Fibroblast of lung (primary cell): ENCODE measurements around the gene LCNL1. TPM values are rescaled to one million over a fixed set of nuclear protein-coding genes. Genes with fewer than 3 reads are reported as not detected.

Experiments
- DNase-seq, 2 donors: peaks; one replicate each; pipeline versions ENCODE4 v3.0.0 to v3.0.0-alpha.2; 2010; ENCODE audit warnings: low read depth in 2 of 2
- H2AFZ ChIP-seq: 2 replicates; pipeline ENCODE4 v1.5.1; 2012; ENCODE audit warnings: low read length, control low read depth, inconsistent platforms
- H3K27ac ChIP-seq: 2 replicates; pipeline ENCODE4 v1.5.1; 2011; ENCODE audit warnings: low read length, control low read depth; ENCODE audit not compliant: insufficient read depth
- H3K27me3 ChIP-seq: 2 replicates; pipeline ENCODE4 v1.5.1; 2011; ENCODE audit warnings: mild to moderate bottlenecking, low read length; ENCODE audit not compliant: control insufficient read depth, insufficient read depth
- H3K36me3 ChIP-seq: 2 replicates; pipeline ENCODE4 v1.5.1; 2011; ENCODE audit warnings: low read length; ENCODE audit not compliant: control insufficient read depth, insufficient read depth
- H3K4me1 ChIP-seq: 2 replicates; pipeline ENCODE4 v1.5.1; 2011; ENCODE audit warnings: low read length; ENCODE audit not compliant: control insufficient read depth, insufficient read depth; ENCODE audit errors: extremely low read depth
- H3K4me2 ChIP-seq: 2 replicates; pipeline ENCODE4 v1.5.1; 2011; ENCODE audit warnings: low read length, control low read depth; ENCODE audit not compliant: insufficient read depth; ENCODE audit errors: extremely low read depth
- H3K4me3 ChIP-seq, 4 experiments: fragments of 200-600 bp in 1 of 4; sonication (generic) in 1 of 4; replicated peaks in 1 of 4; 2 replicates each; pipeline ENCODE4 v1.5.1; 2011 to 2016; ENCODE audit warnings: low read length in 4 of 4, low read depth in 3 of 4, mild to moderate bottlenecking in 3 of 4, control low read depth in 2 of 4, inconsistent platforms in 1 of 4, mixed read lengths in 1 of 4; ENCODE audit not compliant: insufficient read depth in 1 of 4; ENCODE audit errors: control extremely low read depth in 1 of 4
- H3K79me2 ChIP-seq: 2 replicates; pipeline ENCODE4 v1.5.1; 2012; ENCODE audit warnings: mild to moderate bottlenecking, low read length, inconsistent platforms; ENCODE audit not compliant: control insufficient read depth, insufficient read depth
- H3K9ac ChIP-seq: 2 replicates; pipeline ENCODE4 v1.5.1; 2011; ENCODE audit warnings: mild to moderate bottlenecking, low read length, control low read depth; ENCODE audit not compliant: insufficient read depth
- H3K9me3 ChIP-seq: 2 replicates; pipeline ENCODE4 v1.5.1; 2012; ENCODE audit warnings: low read depth, low read length; ENCODE audit not compliant: control insufficient read depth, insufficient read depth
- H4K20me1 ChIP-seq: 2 replicates; pipeline ENCODE4 v1.5.1; 2011; ENCODE audit warnings: low read length; ENCODE audit not compliant: control insufficient read depth, insufficient read depth; ENCODE audit errors: extremely low read depth
- CTCF ChIP-seq, 2 donors: IDR thresholded peaks in 1 of 2; conservative IDR thresholded peaks in 1 of 2; 1 replicate in 1 of 2; 2 replicates in 1 of 2; pipeline ENCODE4 v1.5.1; 2011 to 2012; ENCODE audit warnings: low read length in 2 of 2, control low read depth in 1 of 2, inconsistent platforms in 1 of 2, low read depth in 1 of 2, mild to moderate bottlenecking in 1 of 2
- EZH2 ChIP-seq: IDR thresholded peaks from 2 replicates; pipeline ENCODE4 v1.5.1; 2012; ENCODE audit warnings: low read length, control low read depth, mild to moderate bottlenecking; ENCODE audit errors: missing control alignments
- polyA plus RNA-seq, 2 donors: library from polyadenylated mRNA; depleted of rRNA in 1 of 2; stranded (reverse) in 1 of 2; unstranded in 1 of 2; fragments of >200 nt; gene quantifications; 2 replicates each; pipeline ENCODE4 v1.2.1, GENCODE V29; 2011 to 2012; ENCODE audit warnings: missing spikeins in 1 of 2
- total RNA-seq: library from RNA; depleted of rRNA; stranded (reverse); fragments of >200 nt; gene quantifications from 2 replicates; pipeline ENCODE4 v1.2.1, GENCODE V29; 2014

The LCNL1 gene
- total and polyA plus RNA-seq, 2 donors (not counting 1 experiment from before 2014, with no cell fraction given), result 1.4 to 6.3 TPM

GRCh38 chr9:136939996-136940525, 42.7 kb upstream of the LCNL1 start:
- no peaks in the 10 kb centered on the region for H3K27me3 ChIP-seq
- H3K36me3 ChIP-seq, result peaks cover 38% of the 10 kb centered on the region
- no peak overlapping the region for H3K27ac ChIP-seq
- H3K9me3 ChIP-seq, result no peaks in the 10 kb centered on the region
- peaks cover 23% of the 10 kb centered on the region for H3K79me2 ChIP-seq
- DNase-seq, result no peak
- H3K9ac ChIP-seq, result no peak overlapping the region
- H2AFZ ChIP-seq, result no peak overlapping the region
- no peak overlapping the region for H3K4me2 ChIP-seq
- no peak overlapping the region for H3K4me3 ChIP-seq
- no peaks in the 10 kb centered on the region for H4K20me1 ChIP-seq
- TF ChIP-seq EZH2, result no peak
- H3K4me1 ChIP-seq, result peaks cover 2% of the 10 kb centered on the region

GRCh38 chr9:136940526-136941230, 42.1 kb upstream of the LCNL1 start:
- Histone ChIP-seq H3K79me2 (peaks cover 23% of the 10 kb centered on the region), H3K9ac (no peak overlapping the region), H3K36me3 (peaks cover 38% of the 10 kb centered on the region), H3K27me3 (no peaks in the 10 kb centered on the region), H3K9me3 (no peaks in the 10 kb centered on the region), H3K4me2 (no peak overlapping the region), H3K27ac (no peak overlapping the region), H2AFZ (no peak overlapping the region), H4K20me1 (no peaks in the 10 kb centered on the region), H3K4me1 (peaks cover 2% of the 10 kb centered on the region), H3K4me3 (no peak overlapping the region)
- no peak for TF ChIP-seq CTCF (conservative IDR thresholded peaks at IDR 0.05 in 1 of 2, IDR thresholded peaks at IDR 0.05 in 1 of 2; ENCODE audit: low read depth in 1 of 2, low read length in 2 of 2)
- no peak for TF ChIP-seq EZH2
- DNase-seq, result no peak

GRCh38 chr9:136941231-136942111, 41.3 kb upstream of the LCNL1 start:
- no peak overlapping the region for H3K4me3 ChIP-seq
- TF ChIP-seq CTCF (conservative IDR thresholded peaks at IDR 0.05 in 1 of 2, IDR thresholded peaks at IDR 0.05 in 1 of 2; ENCODE audit: low read depth in 1 of 2, low read length in 2 of 2) (no peak), EZH2 (no peak)
- no peak overlapping the region for H3K27ac ChIP-seq
- no peak overlapping the region for H2AFZ ChIP-seq
- peaks cover 2% of the 10 kb centered on the region for H3K4me1 ChIP-seq
- H3K36me3 ChIP-seq, result peaks cover 38% of the 10 kb centered on the region
- DNase-seq, result no peak
- H3K79me2 ChIP-seq, result peaks cover 23% of the 10 kb centered on the region
- H3K9ac ChIP-seq, result no peak overlapping the region
- no peaks in the 10 kb centered on the region for H4K20me1 ChIP-seq
- H3K4me2 ChIP-seq, result no peak overlapping the region
- H3K27me3 ChIP-seq, result no peaks in the 10 kb centered on the region
- no peaks in the 10 kb centered on the region for H3K9me3 ChIP-seq
